Urothelium cell line (cell line): ENCODE results near the gene ZNF700.
A peak's percentile ranks its signal among the peaks of the same experiment; 100 is the strongest.
"Not testable (repeated sequence)": the region's sequence is repeated elsewhere in the genome, so short reads cannot be mapped to it uniquely, and the experiment has no call there.

Source experiments
- DNase-seq: peaks from one replicate; pipeline ENCODE4 v3.0.0; 2011; ENCODE audit warnings: low spot score, mixed read lengths
- FAIRE-seq: peaks from 2 replicates; lab custom pipeline; 2011; peaks lifted over from hg19 to GRCh38; lab: Jason Lieb, UNC

The ZNF700 gene

GRCh38 chr19:11984986-11985385 is 60.1 kb downstream of the ZNF700 start:
- no peak for DNase-seq
- no peak for FAIRE-seq

DNA sequence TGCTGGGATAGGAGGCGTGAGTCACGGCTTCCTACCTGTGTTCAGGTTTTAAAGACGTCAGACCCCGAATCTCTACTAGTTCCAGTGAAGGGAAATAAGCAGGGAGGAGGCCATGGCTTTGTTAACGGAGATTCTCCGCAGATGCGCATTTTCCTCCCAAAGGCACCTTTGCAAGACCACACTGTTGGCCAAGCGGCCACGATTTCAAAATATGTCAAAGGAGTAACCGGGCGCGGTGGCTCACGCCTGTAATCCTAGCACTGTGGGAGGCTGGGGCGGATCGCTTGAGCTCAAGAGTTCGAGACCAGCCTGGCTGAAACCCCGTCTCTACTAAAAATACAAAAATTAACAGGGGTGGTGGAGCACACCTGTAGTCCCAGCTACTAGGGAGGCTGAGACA is 61.8 kb downstream of the ZNF700 start:
- FAIRE-seq (no peak), DNase-seq (no peak)

GRCh38 chr19:11987405-11988281 is 62.7 kb downstream of the ZNF700 start:
- FAIRE-seq (no peak), DNase-seq (peak; percentile 88)

- no peak for FAIRE-seq
- no peak for DNase-seq
Observed at GRCh38 chr19:11989112-11989456, 64.2 kb downstream of the ZNF700 start.

DNA sequence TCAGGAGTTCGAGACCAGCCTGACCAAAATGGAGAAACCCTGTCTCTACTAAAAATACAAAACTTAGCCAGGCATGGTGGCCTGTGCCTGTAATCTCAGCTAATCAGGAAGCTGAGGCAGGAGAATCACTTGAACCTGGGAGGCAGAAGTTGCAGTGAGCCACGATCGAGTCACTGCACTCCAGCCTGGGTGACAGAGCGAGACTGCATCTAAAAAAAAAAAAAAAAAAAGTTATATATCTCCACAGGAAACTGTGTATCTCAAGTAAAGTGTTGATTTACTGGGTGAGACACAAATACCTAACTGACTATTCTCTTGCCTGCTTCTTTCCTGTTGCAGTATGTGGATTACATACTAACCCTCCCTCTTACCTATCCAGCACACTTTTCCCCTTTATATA is 67.0 kb downstream of the ZNF700 start:
- not testable (repeated sequence) for FAIRE-seq, DNase-seq

- no peak for FAIRE-seq
- no peak for DNase-seq
Observed at GRCh38 chr19:11995174-11995573, 70.3 kb downstream of the ZNF700 start.
